Measurements from ENCODE around the gene C1orf35.

Gene C1orf35

DNA sequence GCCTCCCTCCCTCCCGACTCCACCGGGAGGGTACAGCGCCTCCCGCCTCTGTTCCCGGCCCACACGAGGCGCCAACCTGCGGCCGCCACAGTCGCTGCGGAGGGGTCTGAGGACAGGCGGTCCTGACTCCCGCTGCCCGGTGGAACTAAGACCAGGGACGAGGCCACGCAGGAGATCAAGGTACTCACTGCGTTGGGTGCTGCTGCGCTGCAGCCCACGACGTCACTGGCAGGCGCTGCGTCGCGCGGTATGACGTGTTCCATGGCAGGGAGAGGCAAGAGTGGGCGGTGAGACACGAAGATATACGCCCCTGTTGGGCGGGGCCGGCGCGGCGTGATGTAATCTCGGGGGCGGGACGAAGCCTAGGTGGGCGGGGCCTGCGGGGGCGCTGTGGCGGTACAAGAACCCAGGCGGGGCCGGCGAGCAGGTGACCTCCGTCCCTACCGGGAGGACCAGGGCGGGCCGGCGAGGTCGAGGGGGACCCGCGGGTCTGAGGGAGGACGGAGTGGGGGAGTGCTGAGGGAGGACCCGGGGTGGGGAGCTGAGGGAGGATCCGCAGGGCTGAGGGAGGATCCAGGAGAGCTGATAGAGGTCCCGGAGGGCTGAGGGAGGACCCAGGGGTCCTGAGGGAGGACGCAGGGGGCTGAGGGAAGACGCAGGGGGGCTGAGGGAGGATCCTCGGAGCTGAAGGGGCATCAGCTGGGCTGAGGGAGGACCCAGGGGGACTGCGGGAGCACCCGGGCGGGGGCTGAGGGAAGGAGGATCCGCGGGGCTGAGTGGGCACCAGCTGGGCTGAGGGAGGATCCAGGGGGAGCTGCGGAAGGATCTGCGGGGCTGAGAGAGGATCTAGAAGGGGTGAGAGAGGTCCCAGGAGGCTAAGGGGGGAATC is 6.2 kb upstream of the C1orf35 start, which contains the start of gene MRPL55:
Gene MRPL55 (minus strand): TSS at position 227 of the 889 bp plus-strand sequence. CDS start 1,039 bp downstream, outside the sequence.
- DNase-seq, result peak; percentile 95

GRCh38 chr1:228108742-228109072 is 5.6 kb upstream of the C1orf35 start:
- DNase-seq, result no peak

DNA sequence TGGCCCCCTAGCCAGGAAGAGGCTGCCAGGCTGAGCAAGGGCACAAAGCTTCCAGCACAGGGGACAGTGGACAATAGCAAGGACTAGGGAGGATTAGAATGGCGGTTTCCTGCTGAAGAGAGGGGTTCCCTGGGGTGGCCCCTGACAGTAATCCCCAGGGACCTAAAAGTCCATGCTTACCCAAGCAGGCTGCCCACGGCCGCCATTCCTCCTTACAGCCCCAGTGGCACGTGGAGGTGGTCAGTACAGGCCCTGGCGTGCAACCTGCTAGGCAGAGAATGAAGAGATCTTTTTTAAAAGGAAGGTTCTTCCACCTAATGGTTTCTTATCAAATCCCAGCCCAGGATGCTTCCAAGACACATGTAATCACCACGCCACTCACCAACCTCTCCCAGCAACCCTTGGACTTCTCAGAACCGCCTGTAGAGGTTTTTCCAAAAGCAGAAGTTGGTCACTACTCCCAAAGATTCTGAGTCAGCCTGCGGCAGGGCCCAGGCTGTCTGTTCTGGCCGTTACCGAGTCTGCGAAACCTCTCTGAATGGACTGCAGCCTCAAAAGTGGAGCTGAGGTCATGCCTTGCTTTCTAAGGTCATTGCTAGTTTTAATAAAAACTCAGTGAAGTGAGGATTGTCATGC is 5.0 kb upstream of the C1orf35 start:
- no peak for DNase-seq

- DNase-seq, result no peak
These were observed 4.5 kb upstream of the C1orf35 start for GRCh38 chr1:228107636-228108035.

GRCh38 chr1:228106800-228107054 is 3.6 kb upstream of the C1orf35 start:
- DNase-seq, result no peak

DNA sequence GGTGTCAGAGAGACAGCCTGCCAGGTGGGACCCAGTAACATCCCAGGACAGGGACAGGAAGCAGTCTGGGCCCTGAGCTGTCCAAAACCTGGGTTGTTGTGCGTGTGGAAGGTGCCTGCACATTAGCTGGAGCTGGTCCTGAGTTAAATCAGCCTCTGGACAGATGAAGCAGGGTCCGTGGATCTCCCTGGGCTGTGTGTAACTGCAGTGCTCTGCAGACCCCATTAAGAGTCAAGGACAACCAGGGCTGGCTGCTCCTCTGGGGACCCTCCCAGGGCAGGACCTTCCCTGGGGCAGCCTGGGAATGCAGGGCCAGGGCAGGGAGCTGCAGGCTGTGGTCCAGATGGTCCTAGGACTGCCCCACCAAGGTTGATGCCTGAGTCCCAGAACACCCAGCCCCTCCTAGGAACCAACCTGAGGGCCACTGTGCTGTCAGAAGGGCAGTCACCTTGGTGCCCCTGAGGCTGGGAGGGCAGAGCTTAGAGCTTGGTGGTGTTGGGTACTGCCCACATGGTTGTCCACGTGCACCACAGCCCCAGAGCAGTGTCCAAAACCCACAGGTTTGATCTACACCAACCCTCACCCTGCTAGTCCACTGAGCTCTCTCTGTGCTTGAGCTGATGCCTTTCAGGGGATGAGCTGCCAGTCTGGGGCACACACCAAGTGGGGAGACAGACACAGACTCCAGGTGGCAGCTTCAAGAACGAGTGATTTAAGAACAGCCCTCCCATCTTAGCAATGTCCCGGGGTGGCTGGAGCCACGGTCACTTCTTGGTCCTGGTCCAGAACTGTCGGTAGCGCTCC is 3.1 kb upstream of the C1orf35 start:
- no peak for DNase-seq

- DNase-seq, result no peak
These were observed 2.3 kb upstream of the C1orf35 start for GRCh38 chr1:228105270-228105995.

DNA sequence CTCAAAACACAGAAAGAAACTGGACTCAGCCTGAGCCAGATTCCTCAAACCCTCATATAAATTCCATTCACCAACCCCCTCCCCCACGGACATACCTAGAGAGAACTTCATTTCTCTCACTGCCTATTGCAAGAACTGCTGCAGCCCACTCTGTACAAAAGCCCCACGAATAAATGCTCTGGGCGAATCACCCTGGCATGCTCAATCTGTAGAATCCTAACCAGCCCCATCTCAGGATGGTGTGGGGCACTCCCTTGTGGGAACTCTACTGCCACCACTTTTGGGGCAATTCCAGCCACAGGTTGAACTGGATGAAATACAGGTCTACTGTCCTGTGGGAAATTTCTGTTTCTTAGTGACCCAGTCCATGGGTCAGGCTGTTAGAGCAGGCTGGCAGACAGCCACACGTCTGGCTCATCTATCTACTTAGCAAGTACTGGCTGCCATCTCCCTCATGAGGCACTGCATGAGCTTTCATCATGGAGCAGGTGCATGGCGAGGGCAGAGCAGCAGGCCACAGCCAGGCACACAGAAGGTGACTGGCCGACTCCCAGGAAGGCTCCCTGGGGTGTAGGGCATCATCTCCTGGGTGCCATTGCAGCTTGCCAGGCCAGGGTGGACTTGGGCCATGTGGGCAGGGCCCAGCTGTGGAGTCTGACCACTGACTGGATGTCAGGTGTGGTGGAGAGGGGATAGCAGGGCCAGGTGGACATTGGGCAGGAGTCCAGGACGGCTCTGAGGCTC is 1.6 kb upstream of the C1orf35 start:
- DNase-seq, result no peak

DNA sequence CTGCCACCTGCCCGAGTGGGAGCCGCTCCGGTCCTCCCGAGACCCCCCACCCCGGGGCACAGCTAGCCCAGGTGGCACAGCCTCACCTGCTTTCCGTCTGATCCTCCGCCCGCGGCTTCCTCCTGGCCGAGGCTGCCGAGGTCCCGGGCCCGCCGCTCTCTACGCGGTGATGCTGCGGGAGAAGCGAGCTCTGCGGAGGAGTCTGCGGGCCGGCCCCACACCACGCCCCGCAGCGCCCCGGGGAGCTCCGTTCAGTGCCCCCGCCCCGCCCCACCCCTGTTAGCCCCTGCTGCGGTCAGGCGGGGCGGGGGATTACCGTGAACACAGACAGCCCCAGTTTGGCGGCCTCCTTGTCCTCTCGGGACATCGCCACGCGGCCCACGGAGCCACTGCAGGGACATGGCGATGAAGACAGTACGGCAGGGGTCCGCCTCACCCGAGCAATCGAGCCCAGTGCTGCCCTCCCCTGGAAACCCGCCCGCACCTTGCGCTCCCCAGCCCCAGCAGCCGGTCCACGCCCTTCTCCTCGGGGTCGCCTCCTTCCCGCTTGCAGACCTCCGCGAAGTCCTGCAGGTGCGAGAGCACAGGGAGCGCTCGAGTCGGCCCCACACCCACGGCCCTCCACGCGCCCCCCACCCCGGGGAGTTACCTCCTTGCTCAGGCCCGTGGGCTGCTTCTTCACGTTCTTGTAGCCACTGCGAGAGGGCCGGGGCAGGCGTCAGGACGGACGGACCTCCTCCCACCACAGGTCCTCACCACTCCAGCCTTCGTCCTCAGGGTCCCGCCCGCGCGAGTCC is 933 bp downstream of the C1orf35 start:
- DNase-seq, result no peak

GRCh38 chr1:228101614-228101993 is 1.5 kb downstream of the C1orf35 start:
- no peak for DNase-seq

- no peak for DNase-seq
These were observed 2.1 kb downstream of the C1orf35 start for GRCh38 chr1:228100822-228101613.

DNA sequence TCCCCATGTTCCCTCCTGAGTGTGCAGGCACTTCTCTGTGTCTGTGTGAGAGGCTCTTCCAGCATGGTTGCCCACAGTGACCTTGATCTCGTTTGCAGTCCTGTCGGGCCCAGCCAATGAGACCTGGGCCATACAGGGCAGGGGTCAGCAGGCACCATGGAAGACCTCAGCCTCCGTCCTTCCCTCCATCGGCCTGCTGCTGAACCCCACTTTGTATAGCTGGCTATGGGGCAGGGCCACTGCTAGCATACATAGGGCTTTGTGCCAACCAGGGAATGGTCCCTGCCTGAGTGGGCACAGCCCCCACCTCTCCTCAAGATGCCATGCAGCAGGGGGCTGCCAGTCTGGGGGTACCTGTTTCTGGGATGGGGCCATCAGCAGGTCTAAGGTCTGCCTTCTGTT is 3.8 kb downstream of the C1orf35 start:
- DNase-seq, result no peak

DNA sequence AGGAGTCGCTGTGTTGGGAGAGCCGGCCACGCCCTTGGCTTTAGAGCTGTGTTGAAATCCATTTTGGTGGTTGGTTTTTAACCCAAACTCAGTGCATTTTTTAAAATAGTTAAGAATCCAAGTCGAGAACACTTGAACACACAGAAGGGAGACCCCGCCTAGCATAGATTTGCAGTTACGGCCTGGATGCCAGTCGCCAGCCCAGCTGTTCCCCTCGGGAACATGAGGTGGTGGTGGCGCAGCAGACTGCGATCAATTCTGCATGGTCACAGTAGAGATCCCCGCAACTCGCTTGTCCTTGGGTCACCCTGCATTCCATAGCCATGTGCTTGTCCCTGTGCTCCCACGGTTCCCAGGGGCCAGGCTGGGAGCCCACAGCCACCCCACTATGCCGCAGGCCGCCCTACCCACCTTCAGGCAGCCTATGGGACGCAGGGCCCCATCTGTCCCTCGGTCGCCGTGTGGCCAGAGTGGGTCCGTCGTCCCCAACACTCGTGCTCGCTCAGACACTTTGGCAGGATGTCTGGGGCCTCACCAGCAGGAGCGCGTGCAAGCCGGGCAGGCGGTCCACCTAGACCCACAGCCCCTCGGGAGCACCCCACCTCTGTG is 4.7 kb downstream of the C1orf35 start:
- DNase-seq, result no peak

GRCh38 chr1:228097333-228098081 is 5.6 kb downstream of the C1orf35 start:
- no peak for DNase-seq

- DNase-seq, result no peak
These were observed 6.5 kb downstream of the C1orf35 start for GRCh38 chr1:228096416-228097332.

DNA sequence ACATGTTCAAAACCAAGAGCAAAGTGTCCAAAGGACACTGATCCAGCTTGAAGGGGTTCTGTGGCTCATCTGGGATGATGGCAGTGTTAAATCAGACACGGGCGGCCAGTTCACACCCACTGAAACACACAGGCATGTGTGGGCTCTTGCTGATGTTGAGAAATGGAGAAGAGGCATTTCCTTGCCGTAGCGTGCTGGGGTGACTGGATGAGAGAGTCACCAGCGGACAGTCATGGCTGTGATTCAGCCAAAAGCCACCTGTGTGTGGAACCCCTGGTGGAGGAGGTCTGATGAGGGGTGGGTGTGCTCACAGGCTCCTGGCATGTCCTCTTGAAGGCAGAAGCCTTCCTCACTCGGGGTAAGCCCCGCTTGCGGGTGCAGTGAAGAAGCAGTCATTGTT is 7.2 kb downstream of the C1orf35 start:
- DNase-seq, result no peak

- no peak for DNase-seq
These were observed 8.0 kb downstream of the C1orf35 start for GRCh38 chr1:228095161-228095560.

- DNase-seq, result no peak
These were observed 8.6 kb downstream of the C1orf35 start for GRCh38 chr1:228094432-228095016.

Measured in T1000 (cell line).